Neuron (in vitro differentiated cells): ENCODE data around the gene ZRANB1.

ENCODE experiments used
- H2AFZ ChIP-seq: one replicate; pipeline ENCODE4 v1.6.1; 2013; ENCODE audit warnings: low read depth, mild to moderate bottlenecking, inconsistent platforms, low read length, moderate library complexity
- H3K27me3 ChIP-seq: one replicate; pipeline ENCODE4 v1.6.1; 2013; ENCODE audit warnings: low read length; ENCODE audit not compliant: insufficient read depth
- H3K36me3 ChIP-seq: one replicate; pipeline ENCODE4 v1.6.1; 2013; ENCODE audit warnings: low read length; ENCODE audit not compliant: insufficient read depth
- H3K4me1 ChIP-seq: one replicate; pipeline ENCODE4 v1.6.1; 2013; ENCODE audit warnings: low read length; ENCODE audit not compliant: insufficient read depth
- H3K4me3 ChIP-seq: 2 replicates; pipeline ENCODE4 v1.5.1; 2013; ENCODE audit warnings: mild to moderate bottlenecking, low read length, moderate library complexity
- H3K9me3 ChIP-seq: one replicate; pipeline ENCODE4 v1.6.1; 2013; ENCODE audit warnings: low read length

Gene ZRANB1

GRCh38 chr10:124936813-124937212, 5.1 kb upstream of the ZRANB1 start:
- no peak overlapping the region for H2AFZ ChIP-seq
- H3K4me1 ChIP-seq: no peaks in the 10 kb centered on the region
- no peak overlapping the region for H3K4me3 ChIP-seq
- peaks cover 2% of the 10 kb centered on the region for H3K9me3 ChIP-seq
- peaks cover 2% of the 10 kb centered on the region for H3K36me3 ChIP-seq
- no peaks in the 10 kb centered on the region for H3K27me3 ChIP-seq

DNA sequence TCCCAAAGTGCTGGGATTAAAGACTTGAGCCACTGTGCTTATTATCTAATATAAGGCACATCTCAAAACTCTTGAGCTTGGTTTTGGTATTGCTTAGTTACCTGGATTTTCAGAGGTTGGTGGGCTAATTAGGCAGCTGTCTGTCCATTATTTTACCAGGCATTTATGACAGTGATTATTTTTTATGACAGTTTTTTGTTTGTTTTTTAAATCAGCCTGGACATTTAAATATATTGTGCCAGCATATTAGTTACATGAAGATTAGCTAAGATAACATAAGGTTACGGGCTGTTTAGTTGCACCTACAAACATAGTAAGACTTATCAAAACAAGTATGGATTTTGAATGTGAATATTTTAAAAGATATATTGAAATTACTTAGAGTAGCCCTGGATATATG, 2.6 kb upstream of the ZRANB1 start:
- Histone ChIP-seq H3K9me3 (no peaks in the 10 kb centered on the region), H3K36me3 (peaks cover 4% of the 10 kb centered on the region), H2AFZ (no peak overlapping the region), H3K4me3 (no peak overlapping the region), H3K4me1 (no peaks in the 10 kb centered on the region), H3K27me3 (no peaks in the 10 kb centered on the region)

- no peak overlapping the region for H3K4me3 ChIP-seq
- H3K9me3 ChIP-seq: no peaks in the 10 kb centered on the region
- H3K27me3 ChIP-seq: no peaks in the 10 kb centered on the region
- peaks cover 16% of the 10 kb centered on the region for H3K36me3 ChIP-seq
- H2AFZ ChIP-seq: no peak overlapping the region
- H3K4me1 ChIP-seq: no peaks in the 10 kb centered on the region
Observed at GRCh38 chr10:124942317-124943169, 620 bp downstream of the ZRANB1 start.

GRCh38 chr10:124943301-124944092, 1.6 kb downstream of the ZRANB1 start:
- Histone ChIP-seq H3K4me3 (no peak overlapping the region), H2AFZ (no peak overlapping the region), H3K27me3 (no peaks in the 10 kb centered on the region), H3K9me3 (no peaks in the 10 kb centered on the region), H3K36me3 (peaks cover 22% of the 10 kb centered on the region), H3K4me1 (no peaks in the 10 kb centered on the region)

DNA sequence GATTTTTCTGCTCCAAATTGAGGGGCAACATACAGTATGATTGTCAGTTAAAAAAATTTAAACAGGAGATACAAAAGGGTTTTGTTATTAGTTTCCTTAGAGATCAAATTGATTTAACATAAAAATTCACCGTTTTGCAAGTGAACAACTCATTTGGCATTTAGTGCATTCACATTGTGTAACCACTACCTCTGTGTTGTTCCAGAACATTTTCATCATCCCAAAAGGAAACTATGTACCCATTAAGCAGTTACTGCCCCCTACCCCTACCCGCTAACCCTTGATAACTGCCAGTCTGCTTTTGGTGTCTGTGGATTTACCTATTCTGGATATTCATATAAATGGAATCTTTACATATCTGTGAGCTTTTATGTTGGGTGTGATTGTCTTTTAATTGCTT, 3.1 kb downstream of the ZRANB1 start:
- Histone ChIP-seq H3K9me3 (no peaks in the 10 kb centered on the region), H3K4me1 (no peaks in the 10 kb centered on the region), H3K36me3 (peaks cover 31% of the 10 kb centered on the region), H3K4me3 (no peak overlapping the region), H3K27me3 (no peaks in the 10 kb centered on the region), H2AFZ (no peak overlapping the region)

GRCh38 chr10:124946945-124947344, 5.0 kb downstream of the ZRANB1 start:
- Histone ChIP-seq H3K4me1 (no peaks in the 10 kb centered on the region), H3K27me3 (no peaks in the 10 kb centered on the region), H3K9me3 (no peaks in the 10 kb centered on the region), H3K4me3 (no peak overlapping the region), H2AFZ (no peak overlapping the region), H3K36me3 (peaks cover 31% of the 10 kb centered on the region)

DNA sequence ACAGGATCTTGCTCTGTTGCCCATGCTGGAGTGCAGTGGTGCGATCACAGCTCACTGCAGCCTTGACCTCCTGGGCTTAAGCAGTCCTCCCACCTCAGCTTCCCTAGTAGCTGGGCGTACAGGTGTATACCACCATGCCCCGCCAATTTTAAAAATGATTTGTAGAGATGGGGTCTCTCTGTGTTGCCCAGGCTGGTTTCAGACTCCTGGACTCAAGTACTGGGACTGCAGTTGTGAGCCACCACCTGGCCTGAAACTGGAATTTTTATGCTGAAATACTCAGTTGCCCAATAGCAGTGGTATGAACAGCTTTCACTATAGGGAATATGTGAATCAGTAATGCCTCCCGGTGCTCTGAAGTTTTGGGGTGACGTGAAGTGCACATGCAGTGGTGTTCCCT, 7.6 kb downstream of the ZRANB1 start:
- Histone ChIP-seq H3K36me3 (peaks cover 30% of the 10 kb centered on the region), H3K4me3 (no peak overlapping the region), H2AFZ (no peak overlapping the region), H3K4me1 (no peaks in the 10 kb centered on the region), H3K9me3 (no peaks in the 10 kb centered on the region), H3K27me3 (no peaks in the 10 kb centered on the region)

GRCh38 chr10:124952123-124952522, 10.2 kb downstream of the ZRANB1 start:
- Histone ChIP-seq H3K27me3 (no peaks in the 10 kb centered on the region), H3K36me3 (peaks cover 18% of the 10 kb centered on the region), H3K4me1 (no peaks in the 10 kb centered on the region), H3K4me3 (no peak overlapping the region), H3K9me3 (no peaks in the 10 kb centered on the region), H2AFZ (no peak overlapping the region)

GRCh38 chr10:124953421-124953820, 11.5 kb downstream of the ZRANB1 start:
- H2AFZ ChIP-seq: no peak overlapping the region
- no peaks in the 10 kb centered on the region for H3K9me3 ChIP-seq
- H3K4me1 ChIP-seq: no peaks in the 10 kb centered on the region
- peaks cover 12% of the 10 kb centered on the region for H3K36me3 ChIP-seq
- H3K27me3 ChIP-seq: no peaks in the 10 kb centered on the region
- no peak overlapping the region for H3K4me3 ChIP-seq

GRCh38 chr10:124955243-124955642, 13.3 kb downstream of the ZRANB1 start:
- Histone ChIP-seq H2AFZ (no peak overlapping the region), H3K36me3 (peaks cover 3% of the 10 kb centered on the region), H3K4me3 (no peak overlapping the region), H3K4me1 (no peaks in the 10 kb centered on the region), H3K9me3 (no peaks in the 10 kb centered on the region), H3K27me3 (no peaks in the 10 kb centered on the region)

DNA sequence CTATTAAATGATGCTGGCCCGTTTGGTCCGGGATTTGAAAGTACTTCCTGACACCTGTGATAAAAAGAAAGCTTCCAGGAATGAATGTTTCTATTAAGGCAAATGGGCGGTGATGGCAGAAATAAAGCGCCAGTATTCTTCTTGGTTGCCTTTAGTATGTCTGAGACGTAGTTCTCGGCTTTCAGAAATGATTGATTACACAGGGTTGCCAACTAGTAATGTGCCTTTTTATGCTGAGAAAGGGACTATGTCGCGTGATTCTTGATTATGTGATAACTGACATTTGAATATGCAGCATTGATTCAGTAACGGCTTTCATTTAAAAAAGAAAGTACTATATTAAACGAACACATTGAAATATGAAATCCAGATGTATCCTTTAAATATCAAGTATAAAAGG, 13.9 kb downstream of the ZRANB1 start:
- no peaks in the 10 kb centered on the region for H3K4me1 ChIP-seq
- no peak overlapping the region for H2AFZ ChIP-seq
- no peak overlapping the region for H3K4me3 ChIP-seq
- no peaks in the 10 kb centered on the region for H3K27me3 ChIP-seq
- peaks cover 3% of the 10 kb centered on the region for H3K36me3 ChIP-seq
- H3K9me3 ChIP-seq: no peaks in the 10 kb centered on the region

DNA sequence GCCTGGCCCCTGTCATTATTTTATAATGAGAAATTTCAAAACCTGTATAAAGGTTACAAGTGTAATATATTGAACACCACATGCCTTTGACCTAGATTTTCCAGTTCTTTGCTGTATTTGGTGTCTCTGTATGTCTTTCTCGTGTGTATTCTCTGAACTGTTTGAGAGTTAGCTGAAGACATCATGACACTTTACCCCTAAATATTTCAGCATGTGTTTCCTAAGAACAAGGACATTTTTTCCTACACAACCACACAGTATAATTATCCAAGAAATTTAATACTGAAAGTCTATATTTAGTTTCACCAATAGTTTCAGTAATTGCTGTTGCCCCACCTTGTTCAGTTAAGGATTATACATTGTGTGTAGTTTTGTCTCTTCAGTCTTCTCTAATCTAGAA, 14.8 kb downstream of the ZRANB1 start:
- Histone ChIP-seq H3K9me3 (no peaks in the 10 kb centered on the region), H2AFZ (no peak overlapping the region), H3K4me3 (no peak overlapping the region), H3K27me3 (no peaks in the 10 kb centered on the region), H3K4me1 (no peaks in the 10 kb centered on the region), H3K36me3 (peaks cover 3% of the 10 kb centered on the region)

DNA sequence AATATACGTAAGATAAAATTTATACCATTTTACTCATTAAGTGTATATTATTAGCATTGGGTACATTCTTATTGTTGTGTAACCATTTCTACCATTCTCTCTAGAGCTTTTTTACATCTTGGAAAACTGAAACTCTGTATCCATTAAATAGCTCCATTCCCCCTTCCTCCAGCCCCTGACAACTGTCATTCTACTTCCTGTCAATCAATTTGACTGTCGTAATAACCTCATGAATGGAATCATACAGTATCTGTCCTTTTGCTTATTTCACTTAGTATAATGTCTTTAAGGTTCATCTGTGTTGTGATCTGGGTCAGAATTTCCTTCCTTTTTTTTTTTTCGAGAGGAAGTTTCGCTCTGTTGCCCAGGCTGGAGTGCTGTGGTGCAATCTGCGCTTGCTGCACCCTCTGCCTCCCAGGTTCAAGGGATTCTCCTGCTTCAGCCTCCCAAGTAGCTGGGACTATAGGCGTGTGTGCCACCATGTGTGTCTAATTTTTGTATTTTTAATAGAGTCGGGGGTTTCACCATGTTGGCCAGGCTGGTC, 15.6 kb downstream of the ZRANB1 start:
- H3K36me3 ChIP-seq: no peaks in the 10 kb centered on the region
- no peaks in the 10 kb centered on the region for H3K27me3 ChIP-seq
- no peak overlapping the region for H2AFZ ChIP-seq
- H3K4me3 ChIP-seq: no peak overlapping the region
- H3K9me3 ChIP-seq: no peaks in the 10 kb centered on the region
- H3K4me1 ChIP-seq: no peaks in the 10 kb centered on the region
